Esophagus muscularis mucosa (tissue), 3 donors: ENCODE results near the gene EYA2.

ENCODE experiments used
- CTCF ChIP-seq, 3 experiments: fragments of 200-600 bp in 2 of 3; fragments of 450-650 bp in 1 of 3; sonication (generic) in 2 of 3; IDR thresholded peaks; one replicate each; pipeline ENCODE4 v1.5.1; 2017 to 2019; ENCODE audit warnings: antibody characterized with exemption in 3 of 3, mild to moderate bottlenecking in 2 of 3, moderate library complexity in 1 of 3
- POLR2A ChIP-seq: fragments of 450-650 bp; IDR thresholded peaks from one replicate; pipeline ENCODE4 v1.6.1; 2017; ENCODE audit warnings: antibody characterized with exemption, moderate library complexity, mild to moderate bottlenecking, low read depth
- POLR2AphosphoS5 ChIP-seq, 2 donors: sonication (generic); formaldehyde crosslinking; IDR thresholded peaks; one replicate each; pipeline ENCODE4 v1.6.1; 2017; ENCODE audit warnings: antibody characterized with exemption in 2 of 2

- no peak for TF ChIP-seq CTCF (IDR thresholded peaks at IDR 0.05)
- TF ChIP-seq POLR2AphosphoS5 (IDR thresholded peaks at IDR 0.05) = no peak
- TF ChIP-seq POLR2A = no peak
Measured at GRCh38 chr20:47137231-47137870, 242.7 kb downstream of the EYA2 start.
